Endothelial cell of umbilical vein (primary cell): ENCODE results near the gene OR13C2. TPM values are rescaled to one million over a fixed set of nuclear protein-coding genes. Genes with fewer than 3 reads are reported as not detected.

ENCODE experiments used
- BruUV-seq: library from RNA; stranded (reverse); fragments of 400-500 nt; replicated peaks from 2 replicates; lab custom pipeline; 2021; lab: Mats Ljungman, UMichigan
- CTCF ChIA-PET: fragments of 300-600, 350-600 bp; sonication (Branson Sonifier 250); formaldehyde crosslinking; loops from one replicate; lab custom pipeline; 2021; ENCODE audit warnings: antibody characterized with exemption, inconsistent platforms; lab: Charles Lee
- POLR2A ChIA-PET: fragments of 300-600, 350-600 bp; sonication (Branson Sonifier 250); formaldehyde crosslinking; loops from one replicate; lab custom pipeline; 2021; ENCODE audit warnings: antibody characterized with exemption, inconsistent platforms; lab: Charles Lee
- DNase-seq: peaks from one replicate; pipeline ENCODE4 v3.0.0-alpha.2; 2011; ENCODE audit warnings: low read depth, low spot score
- FAIRE-seq: peaks from 2 replicates; lab custom pipeline; 2011; peaks lifted over from hg19 to GRCh38; lab: Jason Lieb, UNC
- H2AFZ ChIP-seq: 2 replicates; pipeline ENCODE4 v1.6.0; 2012; ENCODE audit warnings: low read depth, low read length, control low read depth, inconsistent platforms
- H3K27ac ChIP-seq: 2 replicates; pipeline ENCODE4 v1.5.1; 2011; ENCODE audit warnings: low read depth, mild to moderate bottlenecking, control low read depth, low read length, moderate library complexity; ENCODE audit not compliant: insufficient read depth
- H3K27me3 ChIP-seq, 2 experiments: 2 replicates each; pipeline versions ENCODE4 v1.6.0 to v1.6.1; 2011; ENCODE audit warnings: low read length in 2 of 2, mixed read lengths in 1 of 2; ENCODE audit not compliant: control insufficient read depth in 2 of 2, insufficient read depth in 2 of 2
- H3K36me3 ChIP-seq, 2 experiments: 2 replicates in 1 of 2; 3 replicates in 1 of 2; pipeline ENCODE4 v1.5.1; 2011; ENCODE audit warnings: low read length in 2 of 2, mild to moderate bottlenecking in 1 of 2, moderate library complexity in 1 of 2; ENCODE audit not compliant: control insufficient read depth in 2 of 2, insufficient read depth in 2 of 2; ENCODE audit errors: extremely low read depth in 1 of 2
- H3K4me1 ChIP-seq: 3 replicates; pipeline ENCODE4 v1.5.1; 2011; ENCODE audit warnings: mild to moderate bottlenecking, low read length; ENCODE audit not compliant: control insufficient read depth, insufficient read depth; ENCODE audit errors: extremely low read depth
- H3K4me2 ChIP-seq: 2 replicates; pipeline ENCODE4 v1.6.1; 2011; ENCODE audit warnings: low read length, control low read depth, mixed read lengths; ENCODE audit not compliant: insufficient read depth
- H3K4me3 ChIP-seq, 3 experiments: fragments of 200-600 bp in 1 of 3; sonication (generic), shearing (Covaris generic) in 1 of 3; replicated peaks in 1 of 3; 2 replicates each; pipeline ENCODE4 v1.5.1; 2011 to 2016; ENCODE audit warnings: control low read depth in 3 of 3, low read length in 3 of 3, mild to moderate bottlenecking in 2 of 3, inconsistent platforms in 1 of 3, low read depth in 1 of 3, moderate library complexity in 1 of 3; ENCODE audit not compliant: insufficient read depth in 1 of 3
- H3K79me2 ChIP-seq: 2 replicates; pipeline ENCODE4 v1.6.0; 2012; ENCODE audit warnings: low read length, inconsistent platforms; ENCODE audit not compliant: control insufficient read depth, insufficient read depth
- H3K9ac ChIP-seq: replicated peaks from 2 replicates; pipeline ENCODE3; 2011; ENCODE audit warnings: low read length, control low read depth; ENCODE audit not compliant: insufficient read depth; ENCODE audit errors: extremely low read depth
- H3K9me1 ChIP-seq: replicated peaks from 3 replicates; pipeline ENCODE4 v1.6.0; 2011; ENCODE audit warnings: mild to moderate bottlenecking, low read length; ENCODE audit not compliant: control insufficient read depth, insufficient read depth; ENCODE audit errors: extremely low read depth
- H3K9me3 ChIP-seq: replicated peaks from 2 replicates; pipeline ENCODE4 v1.5.1; 2012; ENCODE audit warnings: low read length, inconsistent platforms; ENCODE audit not compliant: control insufficient read depth, insufficient read depth
- H4K20me1 ChIP-seq: replicated peaks from 2 replicates; pipeline ENCODE3; 2011; ENCODE audit warnings: mild to moderate bottlenecking, low read length; ENCODE audit not compliant: control insufficient read depth, insufficient read depth; ENCODE audit errors: extremely low read depth
- CTCF ChIP-seq, 2 donors: IDR thresholded peaks; 1 replicate in 1 of 2; 2 replicates in 1 of 2; pipeline ENCODE4 v1.5.1; 2011; ENCODE audit warnings: low read length in 2 of 2, mild to moderate bottlenecking in 2 of 2, moderate library complexity in 2 of 2, control low read depth in 1 of 2, inconsistent platforms in 1 of 2, low read depth in 1 of 2; ENCODE audit not compliant: insufficient read depth in 1 of 2; ENCODE audit errors: extremely low read depth in 1 of 2
- JUN ChIP-seq: IDR thresholded peaks from 2 replicates; pipeline ENCODE4 v1.6.1; 2011; ENCODE audit warnings: borderline replicate concordance, low read depth; ENCODE audit not compliant: insufficient read length, insufficient read depth
- MAX ChIP-seq: IDR thresholded peaks from 2 replicates; pipeline ENCODE4 v1.6.1; 2011; ENCODE audit not compliant: insufficient read depth, insufficient read length
- POLR2A ChIP-seq: IDR thresholded peaks from 2 replicates; pipeline ENCODE4 v1.6.1; 2012; ENCODE audit warnings: low read depth, mild to moderate bottlenecking, control low read depth, low read length
- POLR2AphosphoS5 ChIP-seq: IDR thresholded peaks from 2 replicates; pipeline ENCODE4 v1.6.1; 2012; ENCODE audit warnings: low read depth, mild to moderate bottlenecking, control low read depth, low read length, moderate library complexity; ENCODE audit not compliant: insufficient read depth
- dilution Hi-C: fragments of 300-500 bp; cut with MboI; formaldehyde crosslinking; loops from one replicate; pipeline ENCODE4 v1.15.0; 2019; ENCODE audit warnings: low sequenced_read_pairs; ENCODE audit not compliant: extremely low pct_ligation_motif_present
- intact Hi-C: fragments of 100-400 bp; cut with micrococcal nuclease; formaldehyde crosslinking; loops from one replicate; pipeline ENCODE4 v1.10.0; 2022
- polyA plus RNA-seq, 4 experiments: library from polyadenylated mRNA; depleted of rRNA in 3 of 4; stranded (reverse) in 3 of 4; unstranded in 1 of 4; fragments of >200 nt; gene quantifications; 2 replicates each; pipeline versions ENCODE4 v1.2.1 to v1.2.3, GENCODE V29; 2011 to 2012; ENCODE audit warnings: missing spikeins in 1 of 4
- total RNA-seq: library from RNA; stranded (reverse); gene quantifications from 2 replicates; pipeline ENCODE4 v1.2.3, GENCODE V29; 2021

The OR13C2 gene
- total and polyA plus RNA-seq, 2 donors (not counting 3 experiments of a cell fraction or from before 2014, with no cell fraction given): not detected

- BruUV-seq: no TSS peak
- H3K79me2 ChIP-seq: no peaks in the 10 kb centered on the region
- dilution Hi-C loops: no loop called here
- H3K27me3 ChIP-seq: no peaks in the 10 kb centered on the region
- H3K4me1 ChIP-seq: no peaks in the 10 kb centered on the region
- H3K9me1 ChIP-seq: no peaks in the 10 kb centered on the region
- TF ChIP-seq POLR2AphosphoS5: no peak
- TF ChIP-seq CTCF (IDR thresholded peaks at IDR 0.05; ENCODE audit: extremely low read depth in 1 of 2, insufficient read depth in 1 of 2, low read depth in 1 of 2, low read length in 2 of 2): no peak
- TF ChIP-seq JUN: no peak
- TF ChIP-seq POLR2A: no peak
- TF ChIP-seq MAX: no peak
- intact Hi-C loops: no loop called here
- no peaks in the 10 kb centered on the region for H3K36me3 ChIP-seq
- DNase-seq: no peak
- ChIA-PET CTCF (no interaction called here), POLR2A (no interaction called here)
- H4K20me1 ChIP-seq: no peaks in the 10 kb centered on the region
- H3K4me3 ChIP-seq: no peak overlapping the region
- H3K9me3 ChIP-seq: no peaks in the 10 kb centered on the region
- no peak overlapping the region for H2AFZ ChIP-seq
- no peak for FAIRE-seq
- no peak overlapping the region for H3K9ac ChIP-seq
- H3K4me2 ChIP-seq: no peak overlapping the region
- no peak overlapping the region for H3K27ac ChIP-seq
These were observed 49.9 kb downstream of the OR13C2 start for GRCh38 chr9:104555521-104555920.

Other genes with a start within 250 kb of the OR13C2 start
- gene OR13F1, start 101.4 kb downstream of the OR13C2 start, total RNA-seq: not detected in 2 replicates
- gene OR13F1, start 101.4 kb downstream of the OR13C2 start, polyA plus RNA-seq: not detected in 2 replicates
- gene OR13C4, start 78.4 kb downstream of the OR13C2 start, total RNA-seq: not detected in 2 replicates
- gene OR13C4, start 78.4 kb downstream of the OR13C2 start, polyA plus RNA-seq: not detected in 2 replicates
- gene OR13C3, start 68.8 kb downstream of the OR13C2 start, total RNA-seq: not detected in 2 replicates
- gene OR13C3, start 68.8 kb downstream of the OR13C2 start, polyA plus RNA-seq: not detected in 2 replicates
- gene OR13C8, start 36.5 kb downstream of the OR13C2 start, total RNA-seq: not detected in 2 replicates
- not detected in 2 replicates for gene OR13C8, start 36.5 kb downstream of the OR13C2 start, polyA plus RNA-seq
- not detected in 2 replicates for gene OR13C5, start 6.2 kb downstream of the OR13C2 start, total RNA-seq
- gene OR13C5, start 6.2 kb downstream of the OR13C2 start, polyA plus RNA-seq: not detected in 2 replicates
- not detected in 2 replicates for gene OR13C9, start 12.6 kb upstream of the OR13C2 start, total RNA-seq
- gene OR13C9, start 12.6 kb upstream of the OR13C2 start, polyA plus RNA-seq: not detected in 2 replicates
- not detected in 2 replicates for gene OR13D1, start 88.9 kb upstream of the OR13C2 start, total RNA-seq
- gene OR13D1, start 88.9 kb upstream of the OR13C2 start, polyA plus RNA-seq: not detected in 2 replicates
- gene NIPSNAP3A, start 142.1 kb upstream of the OR13C2 start, total RNA-seq: 27.2 and 27.8 TPM in 2 replicates
- gene NIPSNAP3A, start 142.1 kb upstream of the OR13C2 start, polyA plus RNA-seq: 23.1 and 27.2 TPM in 2 replicates
- gene NIPSNAP3B, start 158.5 kb upstream of the OR13C2 start, total RNA-seq: 1.1 TPM in 2 replicates
- 0.24 and 0.40 TPM in 2 replicates for gene NIPSNAP3B, start 158.5 kb upstream of the OR13C2 start, polyA plus RNA-seq